Left renal cortex interstitium (tissue), 4 donors: ENCODE data around the gene ELMO1. TPM values are rescaled to one million over a fixed set of nuclear protein-coding genes. Genes with fewer than 3 reads are reported as not detected.

ENCODE experiments used
- DNase-seq, 4 donors: peaks; one replicate each; pipeline ENCODE4 v3.0.0-alpha.2; 2013; ENCODE audit warnings: low read depth in 4 of 4, low spot score in 2 of 4, missing footprints in 1 of 4
- polyA plus RNA-seq, 4 donors: library from polyadenylated mRNA; unstranded; fragments of 120-200 nt; gene quantifications; one replicate each; pipeline ENCODE4 v1.2.1, GENCODE V29; 2013; ENCODE audit not compliant: insufficient read length in 4 of 4

ELMO1 gene
- polyA plus RNA-seq, 4 donors, result 8.1 to 12.2 (median 9.6) TPM

DNA sequence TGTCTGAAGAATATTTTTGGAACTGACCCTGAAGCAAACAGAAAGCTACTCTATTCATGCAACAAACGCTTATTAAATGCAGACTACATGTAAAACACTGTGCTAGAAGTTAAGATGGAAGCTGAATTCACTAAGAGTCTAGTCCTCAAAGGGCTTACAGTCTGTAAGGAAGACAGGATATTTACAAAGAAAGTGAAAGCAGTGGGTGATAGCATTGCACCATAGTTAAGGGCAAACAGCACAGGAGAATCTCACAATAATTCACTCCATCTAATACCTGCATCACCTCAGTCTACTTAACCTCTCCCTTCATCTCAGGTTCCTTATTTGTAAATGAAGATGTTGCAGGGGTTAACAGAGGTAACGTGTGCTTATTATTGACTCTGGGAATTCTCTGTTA is 364.4 kb downstream of the ELMO1 start:
- DNase-seq, result no peak

DNA sequence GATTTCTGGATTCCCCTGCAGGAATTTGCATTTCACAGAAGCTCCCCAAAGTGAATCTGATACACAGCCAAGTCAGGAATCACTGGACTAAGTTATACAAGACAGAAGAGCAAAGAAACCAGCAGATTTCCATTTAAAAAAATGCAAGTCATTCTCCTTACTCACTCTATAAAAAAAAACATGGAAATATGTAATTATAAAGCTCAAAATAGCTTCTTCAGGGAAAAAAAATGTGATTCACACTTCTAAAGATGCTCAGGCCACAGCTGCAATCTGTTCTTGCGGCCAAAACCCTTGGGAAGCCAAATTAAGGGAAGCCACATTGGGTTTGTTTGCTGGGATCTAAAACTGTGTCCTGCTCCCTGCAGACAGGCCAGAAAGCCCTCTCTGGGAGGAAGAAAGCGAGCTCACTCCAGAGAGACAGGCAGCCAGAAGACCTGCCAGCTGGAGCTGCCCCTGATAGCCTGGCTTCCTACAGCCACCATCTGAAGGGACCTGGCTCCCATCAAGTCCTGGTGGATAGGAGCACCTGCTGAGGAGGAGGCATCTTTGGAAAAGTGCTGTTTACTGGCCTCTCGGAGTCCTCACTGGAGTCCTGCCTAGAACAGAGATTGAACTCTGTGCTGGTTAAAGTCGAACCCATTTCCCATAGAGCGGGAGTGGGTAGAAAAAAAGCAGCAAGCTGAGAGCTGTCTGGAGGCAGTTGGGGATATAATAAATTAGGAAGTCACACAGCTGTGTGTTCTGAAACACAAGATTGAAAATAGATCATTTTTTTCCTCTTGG is 365.2 kb downstream of the ELMO1 start:
- DNase-seq, result no peak

DNA sequence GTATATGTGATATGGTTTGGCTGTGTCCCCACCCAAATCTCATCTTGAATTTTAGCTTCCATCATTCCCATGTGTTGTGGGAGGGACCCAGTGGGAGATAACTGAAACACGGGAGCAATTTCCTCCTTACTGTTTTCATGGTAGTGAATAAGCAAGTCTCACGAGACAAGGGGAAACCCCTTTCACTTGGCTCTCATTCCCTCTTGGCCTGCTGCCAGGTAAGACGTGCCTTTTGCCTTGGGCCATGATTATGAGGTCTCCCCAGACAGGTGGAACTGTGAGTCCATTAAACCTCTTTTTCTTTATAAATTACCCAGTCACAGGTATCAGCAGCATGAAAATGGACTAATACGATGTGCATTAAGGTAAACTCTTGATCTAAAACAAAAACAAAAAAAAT is 367.2 kb downstream of the ELMO1 start:
- DNase-seq, result no peak

DNA sequence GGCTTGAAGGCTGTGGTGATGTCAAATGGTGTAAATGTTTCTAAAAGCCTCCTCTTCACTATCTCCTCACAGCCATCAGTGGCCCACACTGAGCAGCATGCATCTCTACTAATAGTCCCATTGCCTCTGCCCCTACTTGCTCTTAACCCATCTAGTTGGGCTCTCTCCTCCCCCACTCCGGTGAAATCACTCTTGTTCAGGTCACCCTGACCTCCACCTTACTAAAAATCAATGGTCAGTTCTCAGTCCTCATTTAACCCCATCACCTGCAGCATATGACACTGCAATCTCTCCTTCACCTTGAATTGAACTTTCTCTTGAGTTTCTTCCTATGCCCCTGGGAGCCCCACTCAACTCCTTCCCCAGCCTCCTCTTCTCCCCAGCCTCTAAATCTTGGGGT is 369.2 kb downstream of the ELMO1 start:
- DNase-seq, result no peak

DNA sequence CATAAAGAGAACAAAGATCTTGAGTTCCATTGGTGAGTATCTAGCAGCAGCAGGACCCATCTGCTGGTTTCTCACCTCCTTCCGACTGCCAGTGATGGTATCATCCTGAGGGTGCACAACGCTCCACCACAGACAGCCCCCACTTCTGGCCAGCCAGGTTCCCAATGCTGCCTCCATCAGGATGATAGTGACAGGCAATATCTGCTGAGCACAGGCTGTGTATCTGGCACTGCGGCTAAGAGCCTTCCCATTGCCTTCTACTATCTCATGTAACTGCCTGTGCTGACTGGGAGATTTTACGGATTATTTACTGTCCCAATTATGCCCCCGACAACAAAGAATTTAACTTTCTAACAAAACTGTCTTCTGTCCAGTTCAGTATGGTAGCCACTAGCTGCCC is 372.0 kb downstream of the ELMO1 start:
- no peak for DNase-seq

DNA sequence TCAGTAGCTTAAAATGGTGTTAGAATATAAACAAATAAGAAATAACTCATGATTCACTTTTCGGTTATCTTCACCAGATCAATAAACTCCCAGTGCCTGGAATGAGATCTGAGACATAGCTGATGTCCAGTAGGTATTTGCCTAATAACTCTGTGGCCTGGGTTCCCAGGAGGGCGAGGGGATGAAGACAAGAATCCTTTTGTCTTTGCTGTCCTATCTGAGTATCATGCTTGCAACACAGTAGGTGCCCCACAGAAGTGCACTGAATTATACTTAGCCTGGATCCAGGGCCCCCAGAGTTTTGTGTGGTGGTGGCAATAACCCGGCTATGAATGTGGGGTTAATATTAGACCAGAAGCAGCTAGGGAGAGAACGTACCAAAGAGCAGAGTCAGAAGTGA is 374.3 kb downstream of the ELMO1 start:
- no peak for DNase-seq

DNA sequence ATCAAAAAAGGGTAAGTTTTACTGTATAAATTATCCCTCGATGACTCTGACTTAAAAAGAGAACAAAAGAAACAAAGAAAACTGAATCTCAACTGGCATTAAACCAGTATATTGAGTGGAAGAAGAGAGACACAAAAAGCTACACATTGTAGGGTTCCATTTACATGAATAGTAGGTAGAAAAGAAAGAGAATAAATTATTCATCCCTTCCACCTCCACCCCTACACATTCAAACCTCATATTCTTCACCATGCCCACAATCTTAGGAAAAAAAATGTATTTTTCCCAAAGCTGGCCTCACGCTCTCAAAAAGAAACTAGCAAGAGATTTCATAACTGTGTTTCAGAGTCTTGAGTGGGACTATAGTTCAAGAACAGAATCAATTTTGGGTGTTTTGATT is 377.5 kb downstream of the ELMO1 start:
- DNase-seq, result no peak

DNA sequence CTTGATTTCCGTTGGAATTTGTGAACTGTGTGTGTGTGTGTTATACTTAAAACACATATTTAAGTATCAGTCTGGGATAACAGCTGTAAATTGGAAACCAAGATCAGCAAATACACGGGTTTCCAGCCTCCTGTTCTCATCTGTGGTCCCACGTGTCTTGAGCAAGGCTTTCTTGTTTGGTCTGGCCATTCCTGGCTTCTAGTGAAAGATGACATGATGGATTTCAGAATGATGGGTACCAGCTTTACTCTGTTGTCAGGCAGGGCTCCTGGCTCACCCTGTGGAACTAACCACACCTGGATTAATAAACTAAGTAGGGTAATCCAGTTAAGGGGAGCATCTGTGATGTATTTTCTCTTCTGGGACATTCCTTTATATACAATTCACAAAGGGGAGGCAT is 378.2 kb downstream of the ELMO1 start:
- no peak for DNase-seq

DNA sequence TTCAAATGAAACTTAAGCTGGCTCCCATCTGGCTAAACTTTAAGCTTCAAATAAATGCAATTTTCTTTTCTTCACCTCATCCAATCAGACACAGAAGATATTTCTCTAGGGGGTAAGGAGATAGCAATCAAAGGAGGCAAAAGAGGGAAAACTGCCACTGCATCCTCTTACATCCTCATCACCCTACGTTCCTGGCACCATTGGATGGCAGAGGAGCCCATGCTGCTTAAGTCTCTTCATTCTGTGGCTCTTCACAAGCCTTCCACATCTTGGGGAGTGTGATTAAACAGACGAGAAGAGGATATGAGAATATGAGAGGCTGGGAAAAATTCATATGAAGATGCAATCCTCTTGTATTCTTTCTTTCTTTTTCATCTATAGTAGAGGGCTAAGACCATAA is 378.6 kb downstream of the ELMO1 start:
- DNase-seq, result no peak

DNA sequence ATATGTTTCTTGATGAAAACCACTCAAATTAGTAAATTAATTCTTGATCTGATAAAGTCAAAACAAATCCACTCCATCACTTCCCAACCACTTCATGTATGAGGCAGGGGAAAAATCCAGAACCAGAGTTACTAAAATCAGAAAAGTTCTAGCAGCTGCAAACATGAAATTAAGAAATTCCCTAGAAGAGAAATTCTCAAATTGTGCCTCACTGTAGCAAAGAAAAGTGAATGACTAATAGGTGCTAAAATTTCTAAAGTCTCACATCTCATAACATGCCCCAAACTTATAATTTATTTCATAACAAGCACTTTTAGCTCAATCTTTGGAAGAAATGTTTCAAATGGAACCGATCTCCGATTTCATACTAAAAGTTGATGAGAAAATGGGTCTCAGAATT is 379.3 kb downstream of the ELMO1 start:
- no peak for DNase-seq

DNA sequence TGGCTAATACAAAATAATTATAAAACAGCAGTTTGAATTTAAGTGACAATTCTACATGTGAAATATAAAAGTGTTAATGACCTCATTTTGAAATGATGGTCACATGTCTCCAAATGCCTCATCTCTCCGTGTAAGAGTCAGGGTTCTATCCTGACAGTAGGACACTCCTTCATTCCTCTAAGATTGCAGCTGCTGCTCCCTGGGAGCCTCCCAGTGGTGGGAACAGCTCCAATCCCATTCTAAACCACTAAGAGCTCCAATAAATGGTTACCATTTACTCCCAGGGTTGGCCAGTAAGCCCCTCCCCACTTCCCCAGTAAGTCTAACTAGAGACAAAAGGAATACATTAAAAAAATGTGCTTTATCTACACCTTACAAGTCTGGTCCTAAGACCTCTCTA is 379.8 kb downstream of the ELMO1 start:
- DNase-seq, result no peak

DNA sequence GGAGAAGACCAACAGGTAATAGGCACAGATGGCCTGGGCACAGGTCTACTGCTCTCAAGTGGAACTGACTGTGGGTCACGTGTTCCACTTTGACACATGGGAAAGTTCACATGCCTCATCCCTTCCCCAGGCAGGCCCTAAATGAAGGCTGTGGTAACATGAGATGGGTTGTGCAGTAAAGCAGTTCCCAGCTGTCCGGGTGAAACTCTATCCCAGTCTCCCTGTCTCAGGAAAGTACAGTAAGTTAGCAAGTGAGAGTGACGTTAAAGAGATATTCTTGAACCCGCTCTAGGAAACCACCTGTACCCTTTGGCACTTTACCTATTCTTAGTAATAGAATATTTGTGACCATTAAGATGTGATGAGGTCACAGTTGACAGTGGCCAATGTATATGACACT is 380.6 kb downstream of the ELMO1 start:
- peak; percentile 22 to 47 (median 42) for DNase-seq

DNA sequence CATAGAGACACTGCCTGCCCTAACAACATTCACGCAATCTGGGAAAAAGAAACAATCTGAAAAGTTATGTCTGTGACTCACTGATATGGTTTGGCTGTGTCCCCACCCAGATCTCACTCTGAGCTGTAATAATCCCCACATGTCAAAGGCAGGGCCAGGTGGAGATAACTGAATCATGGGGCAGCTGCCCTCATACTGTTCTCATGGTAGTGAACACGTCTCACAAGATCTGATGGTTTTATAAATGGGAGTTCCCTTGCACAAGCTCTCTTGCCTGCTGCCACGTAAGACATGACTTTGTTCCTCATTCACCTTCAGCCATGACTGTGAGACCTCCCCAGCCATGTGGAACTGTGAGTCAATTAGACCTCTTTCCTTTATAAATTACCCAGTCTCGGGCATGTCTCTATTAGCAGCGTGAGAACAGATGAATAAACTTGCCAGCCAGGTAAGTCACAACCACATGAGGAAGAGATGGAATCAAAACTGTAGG is 382.8 kb downstream of the ELMO1 start:
- DNase-seq, result no peak

DNA sequence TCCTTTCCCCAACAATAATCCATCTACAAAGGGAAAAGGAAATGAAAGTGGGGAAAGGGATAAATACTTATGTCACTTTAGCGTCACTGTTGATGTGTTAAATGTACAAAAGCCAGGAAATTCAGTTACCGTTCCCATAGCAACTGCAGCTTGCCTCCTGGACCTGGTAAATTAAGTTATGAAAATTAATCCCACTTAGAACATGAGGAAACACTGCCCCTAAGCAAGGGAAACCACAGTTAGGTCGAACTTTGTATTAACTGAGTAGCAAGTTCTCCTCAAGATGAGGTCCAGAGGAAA is 386.2 kb downstream of the ELMO1 start:
- DNase-seq, result no peak

DNA sequence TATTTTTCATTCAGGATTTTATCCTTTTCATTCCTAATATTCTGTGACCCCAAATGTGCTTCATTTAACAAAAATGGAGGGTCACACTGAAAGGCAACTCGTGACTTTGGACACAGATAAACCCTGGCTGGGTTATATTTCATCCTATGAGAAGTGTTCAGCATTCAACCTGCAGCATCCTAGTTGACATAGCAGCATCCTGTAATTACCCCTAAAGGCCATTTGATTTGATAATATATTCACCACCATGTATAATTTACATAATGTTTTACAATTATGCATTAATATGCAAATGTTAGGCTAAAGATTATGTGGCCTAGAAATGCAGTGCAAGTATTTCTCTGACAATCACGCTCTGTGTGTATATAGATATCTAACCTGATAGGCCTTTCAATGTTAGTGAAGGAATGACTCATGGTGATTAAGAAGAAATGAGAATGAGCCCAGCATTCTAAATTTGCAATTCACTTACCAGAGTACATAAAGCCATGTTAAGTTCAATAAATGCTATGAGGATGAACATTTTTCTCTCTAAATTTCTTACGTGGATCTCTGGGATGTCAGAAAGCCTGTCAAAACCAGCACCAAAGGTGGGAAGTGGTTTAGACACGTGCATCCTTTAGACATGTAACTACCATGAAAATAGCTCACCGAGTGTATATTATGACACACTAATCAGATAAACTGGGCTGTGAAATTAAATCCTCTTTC is 386.7 kb downstream of the ELMO1 start:
- DNase-seq, result no peak

DNA sequence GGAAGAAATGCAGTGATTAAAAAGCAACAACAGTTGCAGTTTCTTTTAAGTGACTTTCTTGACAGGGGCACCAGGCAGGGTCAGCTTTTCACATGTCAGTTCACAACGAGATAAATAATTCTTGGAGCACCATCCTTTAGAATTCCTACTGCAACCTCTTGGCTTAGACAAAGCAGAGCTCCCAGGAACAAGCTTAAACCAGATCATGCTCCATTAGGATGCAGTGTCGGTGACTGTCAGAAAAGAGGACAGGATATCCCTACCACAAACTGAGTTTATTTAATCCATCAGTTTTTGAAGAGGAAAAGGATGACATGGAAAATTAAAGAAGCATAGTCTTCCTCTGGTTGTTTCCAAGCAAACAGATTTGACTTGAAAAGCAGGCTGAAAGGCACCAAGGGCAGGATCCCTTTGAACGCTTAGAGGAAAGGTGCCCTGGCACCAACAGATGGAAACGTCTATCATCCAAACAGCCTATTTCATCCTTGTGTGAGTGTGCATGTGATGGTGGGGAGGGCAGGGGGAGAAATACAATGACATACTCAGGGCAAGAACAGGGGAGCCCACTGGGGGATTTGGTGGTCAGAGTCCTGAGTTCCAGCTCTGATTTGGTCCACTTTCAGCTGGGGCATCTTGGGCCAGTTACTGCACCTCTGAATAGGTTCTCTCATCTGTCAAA is 392.3 kb downstream of the ELMO1 start:
- no peak for DNase-seq

DNA sequence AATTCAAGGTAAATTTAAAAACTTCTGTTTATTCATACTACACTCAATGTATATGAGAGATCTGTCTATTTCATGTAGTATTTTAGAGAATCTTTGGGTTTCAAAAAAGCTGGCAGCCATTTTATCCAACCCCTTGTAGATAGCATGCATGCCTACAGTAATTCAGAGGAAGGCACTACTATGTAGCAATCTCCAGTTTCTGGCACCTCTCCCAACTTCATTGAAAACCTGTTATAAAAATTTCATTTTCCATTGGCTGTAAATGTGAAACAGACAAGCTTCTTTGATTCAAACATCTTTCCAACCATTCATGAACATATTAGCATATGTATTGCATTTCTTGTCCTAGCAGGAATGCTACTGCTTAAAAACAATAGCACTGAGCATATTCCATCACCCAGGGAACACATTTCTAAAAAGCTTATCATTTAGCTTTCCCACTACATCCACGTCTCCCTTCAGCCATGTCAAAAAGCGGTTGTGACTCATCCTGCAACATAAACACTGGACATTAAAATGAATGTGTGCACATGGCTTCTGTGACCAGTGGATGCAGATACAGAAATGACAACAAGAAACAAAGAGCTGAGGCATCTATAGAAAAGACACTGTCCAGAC is 393.9 kb downstream of the ELMO1 start:
- no peak for DNase-seq

DNA sequence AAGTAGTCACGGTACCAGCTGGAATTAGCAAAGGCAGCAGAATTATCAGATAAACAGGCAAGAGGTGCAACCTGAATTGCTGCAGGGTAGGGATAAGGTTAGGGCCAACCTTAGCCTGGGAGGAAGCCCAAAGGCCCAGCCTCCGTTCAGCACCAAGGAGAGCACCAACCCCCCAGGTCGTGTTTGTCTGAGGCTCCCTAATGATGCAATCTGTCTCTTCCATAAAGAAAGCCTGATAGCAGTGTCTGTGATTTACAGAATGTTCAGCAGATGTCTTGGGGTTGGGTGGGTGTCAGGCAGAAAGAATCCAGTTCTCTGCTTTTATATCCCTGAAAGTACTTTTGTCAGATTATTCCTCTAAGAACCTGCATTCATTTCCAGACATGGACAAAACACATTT is 396.0 kb downstream of the ELMO1 start:
- DNase-seq, result peak in 3 of 4 donors; percentile 18 to 57 (median 31)

DNA sequence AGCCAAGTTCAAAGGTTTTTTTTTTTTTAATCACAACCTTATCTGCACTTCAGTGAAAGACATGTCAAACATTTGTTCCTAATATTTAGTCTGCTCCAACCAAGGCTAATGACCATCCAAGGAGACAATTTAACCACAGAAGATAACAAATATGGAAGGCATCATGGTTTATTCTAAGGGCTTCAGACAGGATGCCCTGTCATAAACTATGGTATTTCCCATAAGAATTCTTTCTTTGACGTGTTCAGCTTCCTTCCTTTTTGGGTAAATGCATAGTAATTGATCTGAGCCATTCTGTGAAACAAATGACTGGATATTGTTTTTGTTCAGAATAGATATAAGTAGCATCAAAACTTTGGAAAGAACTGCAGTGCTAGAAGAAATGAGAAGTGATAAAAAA is 397.9 kb downstream of the ELMO1 start:
- no peak for DNase-seq

DNA sequence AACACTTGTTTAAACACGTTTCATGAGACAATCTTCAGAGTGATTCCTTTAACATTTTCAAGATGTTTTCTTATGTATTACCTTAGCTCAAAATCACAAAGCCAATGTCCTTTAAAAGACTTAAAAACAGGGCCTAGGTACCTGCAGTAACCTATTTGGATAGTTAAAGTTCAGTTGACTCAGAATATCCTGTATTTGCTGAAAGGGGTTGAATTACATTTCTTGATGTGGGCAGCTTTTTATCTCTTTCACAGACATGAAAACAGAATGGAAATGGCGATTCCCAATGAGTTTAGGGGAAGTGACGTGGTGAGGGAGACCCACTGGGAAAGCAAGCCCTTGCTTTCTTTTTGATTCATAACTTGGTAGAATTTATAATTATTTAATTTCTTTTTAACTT is 400.0 kb downstream of the ELMO1 start:
- no peak for DNase-seq

DNA sequence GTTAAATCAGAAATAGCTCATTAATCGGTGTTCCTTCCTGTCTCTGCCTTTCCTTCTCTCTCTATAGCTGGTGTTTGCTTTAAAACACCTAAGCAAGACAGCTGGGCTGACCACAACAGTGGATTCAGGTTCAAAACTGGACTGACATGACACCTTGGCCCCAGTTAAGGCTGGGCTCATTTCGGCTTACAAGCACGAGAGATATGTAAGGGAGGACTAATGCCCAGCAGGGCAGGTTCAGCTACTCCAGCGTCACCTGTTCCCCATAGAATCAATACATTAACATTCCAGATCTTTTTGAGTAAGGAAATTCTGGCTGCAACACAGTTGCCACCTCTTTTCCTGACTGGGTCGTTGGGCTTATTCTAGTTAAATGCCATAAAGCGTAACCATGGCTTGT is 401.4 kb downstream of the ELMO1 start:
- no peak for DNase-seq
